ENCODE results near the gene GRIP1. TPM values are rescaled to one million over a fixed set of nuclear protein-coding genes. Genes with fewer than 3 reads are reported as not detected.

The GRIP1 gene
- total RNA-seq, 2 donors from 2014 or later, result 0.28 TPM; not detected in 1

DNA sequence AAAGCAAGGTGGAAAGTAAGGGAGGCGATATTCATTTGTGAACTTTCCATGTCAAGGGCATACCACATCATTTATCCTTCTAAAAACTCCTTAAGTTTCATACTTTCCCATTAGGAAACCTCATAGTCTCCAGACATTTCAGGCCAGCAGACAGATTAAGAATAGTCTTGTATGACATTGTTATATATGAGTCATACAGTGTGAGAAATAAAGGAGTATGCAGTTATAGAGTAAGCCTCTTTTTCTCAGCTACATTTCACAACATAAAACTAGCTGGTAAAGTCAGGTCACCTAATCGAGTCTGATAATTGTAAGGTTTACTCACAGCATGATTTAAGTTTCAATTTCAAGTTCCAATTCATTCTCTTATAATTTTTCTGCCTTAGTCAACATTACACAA lies 164.3 kb downstream of the GRIP1 start:
- Histone ChIP-seq H3K36me3 (no peaks in the 10 kb centered on the region), H3K27ac (no peak overlapping the region), H3K4me1 (ENCODE audit: control insufficient read depth in 1 of 2, low read depth in 2 of 2) (no peaks in the 10 kb centered on the region), H3K27me3 (replicated peaks; ENCODE audit: insufficient read depth) (no peaks in the 10 kb centered on the region), H3K4me3 (no peak overlapping the region), H3K9me3 (no peaks in the 10 kb centered on the region)
- ATAC-seq (ENCODE audit: insufficient number of reproducible peaks, low FRiP score, low read depth) (no peak), DNase-seq (ENCODE audit: low spot score) (no peak)
- TF ChIP-seq, protein P1, sequence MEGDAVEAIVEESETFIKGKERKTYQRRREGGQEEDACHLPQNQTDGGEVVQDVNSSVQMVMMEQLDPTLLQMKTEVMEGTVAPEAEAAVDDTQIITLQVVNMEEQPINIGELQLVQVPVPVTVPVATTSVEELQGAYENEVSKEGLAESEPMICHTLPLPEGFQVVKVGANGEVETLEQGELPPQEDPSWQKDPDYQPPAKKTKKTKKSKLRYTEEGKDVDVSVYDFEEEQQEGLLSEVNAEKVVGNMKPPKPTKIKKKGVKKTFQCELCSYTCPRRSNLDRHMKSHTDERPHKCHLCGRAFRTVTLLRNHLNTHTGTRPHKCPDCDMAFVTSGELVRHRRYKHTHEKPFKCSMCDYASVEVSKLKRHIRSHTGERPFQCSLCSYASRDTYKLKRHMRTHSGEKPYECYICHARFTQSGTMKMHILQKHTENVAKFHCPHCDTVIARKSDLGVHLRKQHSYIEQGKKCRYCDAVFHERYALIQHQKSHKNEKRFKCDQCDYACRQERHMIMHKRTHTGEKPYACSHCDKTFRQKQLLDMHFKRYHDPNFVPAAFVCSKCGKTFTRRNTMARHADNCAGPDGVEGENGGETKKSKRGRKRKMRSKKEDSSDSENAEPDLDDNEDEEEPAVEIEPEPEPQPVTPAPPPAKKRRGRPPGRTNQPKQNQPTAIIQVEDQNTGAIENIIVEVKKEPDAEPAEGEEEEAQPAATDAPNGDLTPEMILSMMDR (IDR thresholded peaks at IDR 0.05), result no peak

DNA sequence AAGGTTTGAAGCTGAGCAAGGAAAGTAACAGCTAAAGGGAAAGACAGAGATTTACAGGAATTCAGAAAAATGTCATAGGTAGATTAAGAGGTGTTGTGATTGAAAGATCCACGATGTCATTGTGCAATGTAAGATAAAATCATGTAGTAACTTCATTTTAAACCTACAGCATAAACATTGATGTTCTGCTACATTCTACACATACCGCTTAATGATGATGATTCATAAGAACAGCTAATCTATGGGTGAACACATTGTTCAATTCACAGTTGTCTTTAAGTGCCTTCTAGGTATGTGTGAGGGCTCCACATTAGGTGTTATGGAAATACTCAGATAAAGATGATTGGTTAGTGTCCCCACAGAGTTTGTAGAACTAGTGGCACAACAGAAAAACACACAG lies 170.9 kb downstream of the GRIP1 start:
- TF ChIP-seq, protein P1 (IDR thresholded peaks at IDR 0.05), result no peak
- ATAC-seq (ENCODE audit: insufficient number of reproducible peaks, low FRiP score, low read depth), result no peak

DNA sequence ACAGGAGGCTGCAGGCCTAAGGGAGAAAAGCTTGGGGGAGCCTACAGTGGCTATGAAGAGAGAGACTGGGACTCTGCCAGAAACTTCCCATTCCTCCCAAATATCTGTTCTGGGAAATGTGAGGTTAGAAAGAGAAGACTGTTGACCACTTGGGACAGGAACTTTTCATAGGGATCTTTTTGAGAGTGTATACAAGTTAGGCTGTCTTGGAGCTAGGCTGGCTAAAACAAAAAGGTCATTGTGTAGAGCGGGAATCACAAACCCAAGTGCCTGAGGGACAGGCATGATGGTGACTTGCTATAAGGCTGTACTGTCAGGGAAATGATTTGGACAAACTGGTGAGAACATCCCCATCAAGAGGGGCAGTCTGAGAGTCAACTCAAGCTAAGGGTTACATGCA lies 175.1 kb downstream of the GRIP1 start:
- DNase-seq (ENCODE audit: low spot score) (no peak), ATAC-seq (ENCODE audit: insufficient number of reproducible peaks, low FRiP score, low read depth) (no peak)
- no peaks in the 10 kb centered on the region for H3K36me3 ChIP-seq
- no peaks in the 10 kb centered on the region for H3K27me3 ChIP-seq (replicated peaks; ENCODE audit: insufficient read depth)
- no peak overlapping the region for H3K4me3 ChIP-seq
- H3K4me1 ChIP-seq (ENCODE audit: control insufficient read depth in 1 of 2, low read depth in 2 of 2), result no peaks in the 10 kb centered on the region
- no peaks in the 10 kb centered on the region for H3K9me3 ChIP-seq
- H3K27ac ChIP-seq, result no peak overlapping the region
- TF ChIP-seq, protein P1 (IDR thresholded peaks at IDR 0.05), result no peak

More for the DNA sequence above, 170.9 kb downstream of the GRIP1 start:
- H3K4me1 ChIP-seq (ENCODE audit: control insufficient read depth in 1 of 2, low read depth in 2 of 2), result no peaks in the 10 kb centered on the region
- no peak for DNase-seq (ENCODE audit: low spot score)
- no peaks in the 10 kb centered on the region for H3K27me3 ChIP-seq (replicated peaks; ENCODE audit: insufficient read depth)
- H3K4me3 ChIP-seq, result no peak overlapping the region
- no peaks in the 10 kb centered on the region for H3K36me3 ChIP-seq
- no peaks in the 10 kb centered on the region for H3K9me3 ChIP-seq
- H3K27ac ChIP-seq, result no peak overlapping the region

DNA sequence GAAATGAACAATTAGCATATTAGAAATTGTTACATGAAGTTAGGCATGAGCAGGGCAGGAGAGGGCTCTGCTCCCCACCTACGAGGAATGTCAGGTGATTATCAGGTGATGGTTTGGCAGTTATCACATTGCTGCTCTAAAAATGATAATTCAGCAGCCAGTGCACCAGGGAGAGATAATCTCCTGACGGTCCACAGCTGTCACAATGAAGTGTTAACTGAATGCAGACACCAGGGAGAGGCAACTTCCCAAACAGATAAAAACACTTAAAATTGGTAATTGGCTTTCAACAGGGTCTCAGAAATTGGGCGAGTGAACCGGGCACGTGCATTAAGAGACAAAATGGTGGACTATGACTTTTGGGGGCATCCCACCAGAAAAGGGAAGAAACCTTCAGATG lies 176.0 kb downstream of the GRIP1 start:
- H3K27ac ChIP-seq, result no peak overlapping the region
- no peaks in the 10 kb centered on the region for H3K36me3 ChIP-seq
- TF ChIP-seq, protein P1 (IDR thresholded peaks at IDR 0.05), result no peak
- no peaks in the 10 kb centered on the region for H3K4me1 ChIP-seq (ENCODE audit: control insufficient read depth in 1 of 2, low read depth in 2 of 2)
- no peak for DNase-seq (ENCODE audit: low spot score)
- ATAC-seq (ENCODE audit: insufficient number of reproducible peaks, low FRiP score, low read depth), result no peak
- H3K27me3 ChIP-seq (replicated peaks; ENCODE audit: insufficient read depth), result no peaks in the 10 kb centered on the region
- H3K9me3 ChIP-seq, result no peaks in the 10 kb centered on the region
- H3K4me3 ChIP-seq, result no peak overlapping the region

DNA sequence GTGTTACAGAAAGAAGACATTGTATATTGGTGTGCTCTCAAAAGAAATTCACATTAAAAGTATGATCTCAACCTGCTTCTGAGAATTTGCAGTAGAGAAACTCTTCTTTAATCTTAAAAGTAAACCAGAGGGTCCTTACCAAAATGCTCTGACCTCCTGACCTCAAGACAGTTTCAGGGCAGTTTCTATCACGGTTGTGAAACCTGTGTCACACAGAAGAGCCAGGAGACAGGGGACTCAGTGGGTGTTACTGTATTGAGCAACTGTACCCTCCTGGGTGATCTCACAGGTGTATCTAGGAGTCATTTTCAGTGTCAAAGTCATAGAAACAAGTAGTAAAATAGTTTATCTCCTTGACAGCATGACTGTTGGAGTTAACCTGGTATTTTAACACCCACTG lies 178.0 kb downstream of the GRIP1 start:
- Histone ChIP-seq H3K27ac (no peak overlapping the region), H3K36me3 (no peaks in the 10 kb centered on the region), H3K9me3 (no peaks in the 10 kb centered on the region), H3K27me3 (replicated peaks; ENCODE audit: insufficient read depth) (no peaks in the 10 kb centered on the region), H3K4me3 (no peak overlapping the region), H3K4me1 (ENCODE audit: control insufficient read depth in 1 of 2, low read depth in 2 of 2) (no peaks in the 10 kb centered on the region)
- TF ChIP-seq, protein P1 (IDR thresholded peaks at IDR 0.05), result no peak
- ATAC-seq (ENCODE audit: insufficient number of reproducible peaks, low FRiP score, low read depth), result no peak
- no peak for DNase-seq (ENCODE audit: low spot score)

All from thoracic aorta (tissue), 2 donors.